Neural cell (in vitro differentiated cells): Measurements from ENCODE around the gene NDFIP1. TPM values are rescaled to one million over a fixed set of nuclear protein-coding genes. Genes with fewer than 3 reads are reported as not detected.
"Not testable (repeated sequence)": the region's sequence is repeated elsewhere in the genome, so short reads cannot be mapped to it uniquely, and the experiment has no call there.

ENCODE experiments used
- H2AFZ ChIP-seq: fragments of 200-600, 300-800 bp; sonication (generic), shearing (Covaris generic); 2 replicates; pipeline ENCODE4 v1.6.0; 2014; ENCODE audit warnings: low read depth, mild to moderate bottlenecking, antibody characterized with exemption, low read length, moderate library complexity
- H3F3A ChIP-seq: fragments of 200-600 bp; shearing (Covaris generic); 2 replicates; pipeline ENCODE4 v1.6.1; 2016; ENCODE audit warnings: mild to moderate bottlenecking, moderate library complexity, mixed read lengths, antibody characterized with exemption, low read length; ENCODE audit not compliant: insufficient read depth, poor library complexity, severe bottlenecking
- H3K27ac ChIP-seq: fragments of 200-600, 300-800 bp; sonication (generic), shearing (Covaris generic); 2 replicates; pipeline ENCODE4 v1.5.1; 2014; ENCODE audit warnings: mild to moderate bottlenecking, low read length, moderate library complexity
- H3K27me3 ChIP-seq: fragments of 300-800, 200-600 bp; sonication (generic), shearing (Covaris generic); 2 replicates; pipeline ENCODE4 v1.6.0; 2014; ENCODE audit warnings: mild to moderate bottlenecking, low read depth, low read length, moderate library complexity; ENCODE audit not compliant: insufficient read depth
- H3K36me3 ChIP-seq: fragments of 300-800, 200-600 bp; sonication (generic), shearing (Covaris generic); 2 replicates; pipeline ENCODE4 v1.5.1; 2014; ENCODE audit warnings: mild to moderate bottlenecking, antibody characterized with exemption, low read length, moderate library complexity; ENCODE audit not compliant: insufficient read depth
- H3K4me2 ChIP-seq: fragments of 300-800, 200-600 bp; sonication (generic), shearing (Covaris generic); 2 replicates; pipeline ENCODE4 v1.6.0; 2014; ENCODE audit warnings: mild to moderate bottlenecking, low read length
- H3K4me3 ChIP-seq: fragments of 300-800, 200-600 bp; sonication (generic), shearing (Covaris generic); 2 replicates; pipeline ENCODE4 v1.5.1; 2014; ENCODE audit warnings: mild to moderate bottlenecking, low read length, moderate library complexity
- H3K79me2 ChIP-seq: fragments of 200-600 bp; shearing (Covaris generic); replicated peaks from 2 replicates; pipeline ENCODE4 v1.6.0; 2014; ENCODE audit warnings: mild to moderate bottlenecking, low read length, moderate library complexity; ENCODE audit not compliant: insufficient read depth
- H3K9ac ChIP-seq: fragments of 300-800, 200-600 bp; sonication (generic), shearing (Covaris generic); 2 replicates; pipeline ENCODE4 v1.6.1; 2016; ENCODE audit warnings: mild to moderate bottlenecking, low read length, mixed read lengths
- H3K9me2 ChIP-seq: fragments of 200-600 bp; shearing (Covaris generic); 2 replicates; pipeline ENCODE4 v1.6.1; 2016; ENCODE audit warnings: mild to moderate bottlenecking, low read length, mixed read lengths; ENCODE audit not compliant: insufficient read depth
- H3K9me3 ChIP-seq: fragments of 200-600, 300-800 bp; sonication (generic), shearing (Covaris generic); 2 replicates; pipeline ENCODE4 v1.6.1; 2016; ENCODE audit warnings: mild to moderate bottlenecking, mixed run types, low read length, moderate library complexity, mixed read lengths
- H4K20me1 ChIP-seq: fragments of 200-600 bp; shearing (Covaris generic); 2 replicates; pipeline ENCODE4 v1.6.1; 2016; ENCODE audit warnings: mild to moderate bottlenecking, mixed run types; ENCODE audit not compliant: insufficient read depth
- CTCF ChIP-seq: fragments of 450-650 bp; IDR thresholded peaks from 2 replicates; pipeline ENCODE4 v1.5.1; 2014; ENCODE audit warnings: antibody characterized with exemption, mild to moderate bottlenecking, moderate library complexity; ENCODE audit not compliant: poor library complexity, severe bottlenecking
- EP300 ChIP-seq: fragments of 450-650 bp; conservative IDR thresholded peaks from 2 replicates; pipeline ENCODE4 v1.6.1; 2014; ENCODE audit warnings: antibody characterized with exemption, mild to moderate bottlenecking, moderate library complexity; ENCODE audit not compliant: poor library complexity, severe bottlenecking
- EZH2 ChIP-seq: fragments of 200-600, 300-800 bp; shearing (Covaris generic), sonication (generic); IDR thresholded peaks from 2 replicates; pipeline ENCODE4 v1.6.1; 2014; ENCODE audit warnings: antibody characterized with exemption, low read length, borderline replicate concordance, mild to moderate bottlenecking; ENCODE audit not compliant: insufficient read depth, poor library complexity, severe bottlenecking
- MXI1 ChIP-seq: fragments of 450-650 bp; conservative IDR thresholded peaks from 2 replicates; pipeline ENCODE4 v1.6.1; 2014; ENCODE audit warnings: antibody characterized with exemption, mild to moderate bottlenecking; ENCODE audit not compliant: poor library complexity, severe bottlenecking
- POLR2AphosphoS5 ChIP-seq: IDR thresholded peaks from 2 replicates; pipeline ENCODE4 v1.6.1; 2012
- RAD21 ChIP-seq: fragments of 450-650 bp; conservative IDR thresholded peaks from 2 replicates; pipeline ENCODE4 v1.6.1; 2014; ENCODE audit warnings: antibody characterized with exemption, mild to moderate bottlenecking, moderate library complexity
- REST ChIP-seq: IDR thresholded peaks from 2 replicates; pipeline ENCODE4 v1.6.1; 2012; ENCODE audit warnings: borderline replicate concordance
- SMC3 ChIP-seq: fragments of 450-650 bp; conservative IDR thresholded peaks from 2 replicates; pipeline ENCODE4 v1.6.1; 2014; ENCODE audit warnings: antibody characterized with exemption, mild to moderate bottlenecking, moderate library complexity; ENCODE audit not compliant: poor library complexity
- TAF1 ChIP-seq: IDR thresholded peaks from 2 replicates; pipeline ENCODE4 v1.6.1; 2012; ENCODE audit warnings: low read depth
- polyA plus RNA-seq: library from polyadenylated mRNA; depleted of rRNA; stranded (reverse); fragments of >200 nt; gene quantifications from 2 replicates; pipeline ENCODE4 v1.2.3, GENCODE V29; 2014

Gene NDFIP1
- polyA plus RNA-seq, 1 donor from 2014 or later = 99.7 TPM

- no peaks in the 10 kb centered on the region for H3K79me2 ChIP-seq
- H2AFZ ChIP-seq = no peak overlapping the region
- H3K27ac ChIP-seq = no peak overlapping the region
- no peak for TF ChIP-seq SMC3
- no peak for TF ChIP-seq MXI1
- no peak for TF ChIP-seq TAF1
- no peak for TF ChIP-seq POLR2AphosphoS5
- no peak for TF ChIP-seq EZH2
- no peaks in the 10 kb centered on the region for H3K36me3 ChIP-seq
- no peak overlapping the region for H3K4me2 ChIP-seq
- H4K20me1 ChIP-seq = no peaks in the 10 kb centered on the region
- no peak overlapping the region for H3K4me3 ChIP-seq
- no peaks in the 10 kb centered on the region for H3K9me2 ChIP-seq
- H3K27me3 ChIP-seq = no peaks in the 10 kb centered on the region
- no peak overlapping the region for H3K9ac ChIP-seq
- H3F3A ChIP-seq = no peaks in the 10 kb centered on the region
- no peaks in the 10 kb centered on the region for H3K9me3 ChIP-seq
Observed at GRCh38 chr5:142153674-142154448, 45.3 kb downstream of the NDFIP1 start.

- not testable (repeated sequence) for H3K9ac ChIP-seq, H3K36me3 ChIP-seq, H3K4me3 ChIP-seq, H3K9me2 ChIP-seq, H3K79me2 ChIP-seq, H3F3A ChIP-seq, H3K9me3 ChIP-seq, H3K4me2 ChIP-seq, H3K27me3 ChIP-seq, H4K20me1 ChIP-seq, H3K27ac ChIP-seq, H2AFZ ChIP-seq
Observed at GRCh38 chr5:142154449-142154841, 45.9 kb downstream of the NDFIP1 start.

GRCh38 chr5:142156839-142157463 is 48.4 kb downstream of the NDFIP1 start:
- no peaks in the 10 kb centered on the region for H3K27me3 ChIP-seq
- H3K9me3 ChIP-seq = no peaks in the 10 kb centered on the region
- no peaks in the 10 kb centered on the region for H3K9me2 ChIP-seq
- H2AFZ ChIP-seq = no peak overlapping the region
- no peak overlapping the region for H3K9ac ChIP-seq
- H3F3A ChIP-seq = no peaks in the 10 kb centered on the region
- H4K20me1 ChIP-seq = no peaks in the 10 kb centered on the region
- no peaks in the 10 kb centered on the region for H3K36me3 ChIP-seq
- TF ChIP-seq RAD21 (no peak), POLR2AphosphoS5 (no peak), TAF1 (no peak), SMC3 (no peak), EP300 (no peak), REST (no peak), MXI1 (no peak), EZH2 (no peak), CTCF (no peak)
- no peaks in the 10 kb centered on the region for H3K79me2 ChIP-seq
- H3K27ac ChIP-seq = no peak overlapping the region
- no peak overlapping the region for H3K4me3 ChIP-seq
- H3K4me2 ChIP-seq = no peak overlapping the region
